CD14-positive monocyte (primary cell): ENCODE measurements around the gene IL15RA. TPM values are rescaled to one million over a fixed set of nuclear protein-coding genes. Genes with fewer than 3 reads are reported as not detected.

Experiments used
- DNase-seq, 3 donors: peaks; one replicate each; pipeline ENCODE4 v3.0.0-alpha.2; 2011 to 2022
- H2AFZ ChIP-seq: 2 replicates; pipeline ENCODE4 v1.6.0; 2012; ENCODE audit warnings: mild to moderate bottlenecking, low read depth, low read length, inconsistent platforms; ENCODE audit not compliant: insufficient read depth, poor library complexity, severe bottlenecking
- H3K27ac ChIP-seq, 2 donors: 1 replicate in 1 of 2; 2 replicates in 1 of 2; pipeline ENCODE4 v1.5.1; 2012 to 2013; ENCODE audit warnings: low read length in 2 of 2, control low read depth in 1 of 2, inconsistent platforms in 1 of 2, low read depth in 1 of 2, mild to moderate bottlenecking in 1 of 2
- H3K27me3 ChIP-seq, 2 donors: one replicate each; pipeline versions ENCODE4 v1.6.0 to v1.6.1; 2011 to 2013; ENCODE audit warnings: low read length in 2 of 2; ENCODE audit not compliant: control insufficient read depth in 2 of 2, insufficient read depth in 2 of 2
- H3K36me3 ChIP-seq, 2 donors: replicated peaks in 1 of 2; 1 replicate in 1 of 2; 2 replicates in 1 of 2; pipeline versions ENCODE4 v1.5.1 to v1.6.1; 2012 to 2013; ENCODE audit warnings: low read length in 2 of 2, control low read depth in 1 of 2, inconsistent platforms in 1 of 2, mild to moderate bottlenecking in 1 of 2; ENCODE audit not compliant: insufficient read depth in 2 of 2, control insufficient read depth in 1 of 2
- H3K4me1 ChIP-seq, 2 donors: 1 replicate in 1 of 2; 2 replicates in 1 of 2; pipeline versions ENCODE4 v1.5.1 to v1.6.1; 2012 to 2013; ENCODE audit warnings: low read length in 2 of 2, control low read depth in 1 of 2, inconsistent platforms in 1 of 2, mild to moderate bottlenecking in 1 of 2, moderate library complexity in 1 of 2; ENCODE audit not compliant: insufficient read depth in 2 of 2, control insufficient read depth in 1 of 2
- H3K4me2 ChIP-seq: replicated peaks from 2 replicates; pipeline ENCODE3; 2012; ENCODE audit warnings: low read length, moderate library complexity, mild to moderate bottlenecking; ENCODE audit not compliant: poor library complexity, severe bottlenecking; ENCODE audit errors: extremely low read depth
- H3K4me3 ChIP-seq, 3 experiments: fragments of 200-600 bp in 1 of 3; sonication (generic) in 1 of 3; replicated peaks in 1 of 3; 1 replicate in 2 of 3; 2 replicates in 1 of 3; pipeline ENCODE4 v1.5.1; 2011 to 2013; ENCODE audit warnings: low read length in 3 of 3, mild to moderate bottlenecking in 3 of 3, control low read depth in 2 of 3, low read depth in 2 of 3, inconsistent platforms in 1 of 3, moderate library complexity in 1 of 3
- H3K79me2 ChIP-seq: 2 replicates; pipeline ENCODE4 v1.6.0; 2012; ENCODE audit warnings: mild to moderate bottlenecking, control low read depth, inconsistent platforms, low read length, moderate library complexity; ENCODE audit not compliant: insufficient read depth
- H3K9ac ChIP-seq: 2 replicates; pipeline ENCODE4 v1.6.0; 2017; ENCODE audit warnings: low read length, mild to moderate bottlenecking; ENCODE audit not compliant: insufficient read depth, poor library complexity, severe bottlenecking
- H3K9me3 ChIP-seq, 2 donors: replicated peaks in 1 of 2; 1 replicate in 1 of 2; 2 replicates in 1 of 2; pipeline versions ENCODE4 v1.5.1 to v1.6.1; 2012 to 2013; ENCODE audit warnings: low read length in 2 of 2, control low read depth in 1 of 2; ENCODE audit not compliant: control insufficient read depth in 1 of 2, insufficient read depth in 1 of 2
- H4K20me1 ChIP-seq: 2 replicates; pipeline ENCODE4 v1.6.0; 2012; ENCODE audit warnings: mild to moderate bottlenecking, low read length, control low read depth, moderate library complexity; ENCODE audit not compliant: insufficient read depth
- H3K27ac Mint-ChIP-seq, 7 donors: one replicate each; pipeline ENCODE4 v1.8.0; 2020; ENCODE audit warnings: mild to moderate bottlenecking in 7 of 7, mixed read lengths in 7 of 7, moderate library complexity in 6 of 7, inconsistent platforms in 2 of 7
- H3K27me3 Mint-ChIP-seq, 3 donors: one replicate each; pipeline ENCODE4 v1.8.0; 2021 to 2022; ENCODE audit warnings: low read depth in 3 of 3, mild to moderate bottlenecking in 3 of 3, mixed read lengths in 3 of 3, moderate library complexity in 3 of 3, inconsistent platforms in 1 of 3
- H3K36me3 Mint-ChIP-seq, 2 donors: one replicate each; pipeline ENCODE4 v1.8.0; 2020; ENCODE audit warnings: mixed read lengths in 2 of 2, inconsistent platforms in 1 of 2, mild to moderate bottlenecking in 1 of 2
- H3K4me1 Mint-ChIP-seq: one replicate; pipeline ENCODE4 v1.8.0; 2020; ENCODE audit warnings: mild to moderate bottlenecking, mixed read lengths
- H3K4me3 Mint-ChIP-seq, 2 donors: one replicate each; pipeline ENCODE4 v1.8.0; 2020; ENCODE audit warnings: mild to moderate bottlenecking in 2 of 2, mixed read lengths in 2 of 2, moderate library complexity in 1 of 2
- H3K9me3 Mint-ChIP-seq, 7 donors: one replicate each; pipeline ENCODE4 v1.8.0; 2020 to 2022; ENCODE audit warnings: mixed read lengths in 7 of 7, mild to moderate bottlenecking in 6 of 7, moderate library complexity in 6 of 7, inconsistent platforms in 2 of 7
- CTCF ChIP-seq: fragments of 200-600 bp; IDR thresholded peaks from one replicate; pipeline ENCODE4 v1.8.0; 2022; ENCODE audit warnings: antibody characterized with exemption, mild to moderate bottlenecking
- WGBS: methylation state at CpG from one replicate; pipeline ENCODE4 v1.1.5; 2013; ENCODE audit warnings: missing lambda C conversion rate; ENCODE audit not compliant: insufficient coverage; 5-methylcytosine and 5-hydroxymethylcytosine counted together
- intact Hi-C, 2 donors: fragments of 100-400 bp; cut with micrococcal nuclease; formaldehyde crosslinking; loops; one replicate each; pipeline versions ENCODE4 v1.15.0 to v1.15.1; 2023
- polyA plus RNA-seq, 3 donors: library from polyadenylated mRNA; depleted of rRNA in 1 of 3; unstranded in 2 of 3; stranded (reverse) in 1 of 3; fragments of 300-500 nt in 2 of 3; fragments of >200 nt in 1 of 3; fragmentation: Illumina TruSeq in 2 of 3; gene quantifications; 1 replicate in 2 of 3; 2 replicates in 1 of 3; pipeline ENCODE4 v1.2.3, GENCODE V29; 2012 to 2021

IL15RA gene
- polyA plus RNA-seq, 3 donors, result 12.4 to 23.1 (median 12.6) TPM

- no peak for TF ChIP-seq CTCF
- Histone ChIP-seq H3K36me3 (no peaks in the 10 kb centered on the region), H3K4me1 (no peaks in the 10 kb centered on the region), H3K4me2 (no peak overlapping the region), H4K20me1 (no peaks in the 10 kb centered on the region), H3K27ac (no peak overlapping the region), H3K4me3 (no peak overlapping the region), H3K9me3 (peaks cover 4% of the 10 kb centered on the region in 2 donors), H3K9ac (no peak overlapping the region), H3K79me2 (no peaks in the 10 kb centered on the region), H2AFZ (no peak overlapping the region), H3K27me3 (no peaks in the 10 kb centered on the region)
- Mint-ChIP-seq H3K36me3 (no peaks in the 10 kb centered on the region), H3K9me3 (peaks cover 2 to 12% (median 5%) of the 10 kb centered on the region in 7 donors), H3K4me3 (no peak overlapping the region), H3K27ac (no peak overlapping the region), H3K4me1 (peaks cover 4% of the 10 kb centered on the region), H3K27me3 (peaks cover 4% of the 10 kb centered on the region in 3 donors)
- intact Hi-C loops, result no loop called here
- DNase-seq, result no peak
- WGBS, result no CpG with 5 or more reads among the region's 1 CpG
Observed at GRCh38 chr10:6006991-6007390, 29.6 kb upstream of the IL15RA start.

- Mint-ChIP-seq H3K27me3 (peaks cover 4 to 6% (median 4%) of the 10 kb centered on the region in 3 donors), H3K36me3 (no peaks in the 10 kb centered on the region)
Observed at GRCh38 chr10:6006546-6006945, 29.2 kb upstream of the IL15RA start.

More at GRCh38 chr10:6006546-6006945, 29.2 kb upstream of the IL15RA start:
- no peak overlapping the region for H3K9ac ChIP-seq
- no peak overlapping the region for H2AFZ ChIP-seq
- DNase-seq, result no peak
- H3K4me3 Mint-ChIP-seq, result no peak overlapping the region
- H3K36me3 ChIP-seq, result no peaks in the 10 kb centered on the region
- peaks cover 4% of the 10 kb centered on the region in 2 donors for H3K9me3 ChIP-seq
- intact Hi-C loops, result no loop called here
- H4K20me1 ChIP-seq, result no peaks in the 10 kb centered on the region
- H3K27ac ChIP-seq, result no peak overlapping the region
- no peak overlapping the region for H3K4me3 ChIP-seq
- no peak overlapping the region for H3K4me2 ChIP-seq
- H3K79me2 ChIP-seq, result no peaks in the 10 kb centered on the region
- no peak overlapping the region for H3K27ac Mint-ChIP-seq
- H3K4me1 Mint-ChIP-seq, result peaks cover 4% of the 10 kb centered on the region
- TF ChIP-seq CTCF, result no peak
- H3K27me3 ChIP-seq, result no peaks in the 10 kb centered on the region
- H3K9me3 Mint-ChIP-seq, result peaks cover 2 to 12% (median 5%) of the 10 kb centered on the region in 7 donors
- no peaks in the 10 kb centered on the region for H3K4me1 ChIP-seq
- 95% methylated on average over 2 of the region's 3 CpGs for WGBS
